H1 (cell line): ENCODE results near the gene BCL2. TPM values are rescaled to one million over a fixed set of nuclear protein-coding genes. Genes with fewer than 3 reads are reported as not detected.

Source experiments
- CTCF ChIA-PET: fragments of 300-600 bp; sonication (Branson Sonifier 250); formaldehyde crosslinking; loops from one replicate; lab custom pipeline; 2021; ENCODE audit not compliant: partially characterized antibody; lab: Charles Lee
- POLR2A ChIA-PET: fragments of 300-600 bp; sonication (Branson Sonifier 250); formaldehyde crosslinking; loops from one replicate; lab custom pipeline; 2021; ENCODE audit warnings: inconsistent platforms; ENCODE audit not compliant: partially characterized antibody; lab: Charles Lee
- DNase-seq, 2 experiments: peaks; one replicate each; pipeline versions ENCODE4 v3.0.0 to v3.0.0-alpha.2; 2010 to 2022; ENCODE audit warnings: low spot score in 2 of 2, low read depth in 1 of 2, mixed read lengths in 1 of 2
- FAIRE-seq: peaks from 2 replicates; lab custom pipeline; 2011; peaks lifted over from hg19 to GRCh38; lab: Jason Lieb, UNC
- H2AFZ ChIP-seq: 2 replicates; pipeline ENCODE4 v1.8.1; 2012; ENCODE audit warnings: low read length, inconsistent platforms
- H2AK5ac ChIP-seq: 2 replicates; pipeline ENCODE4 v1.6.1; 2013; ENCODE audit warnings: low read depth, low read length
- H2BK120ac ChIP-seq: replicated peaks from 2 replicates; pipeline ENCODE3; 2013; ENCODE audit warnings: low read depth, low read length, inconsistent platforms
- H2BK12ac ChIP-seq: 2 replicates; pipeline ENCODE4 v1.6.1; 2013; ENCODE audit warnings: low read depth, low read length
- H2BK15ac ChIP-seq: 2 replicates; pipeline ENCODE4 v1.6.1; 2013; ENCODE audit warnings: low read length
- H2BK20ac ChIP-seq: 2 replicates; pipeline ENCODE4 v1.6.1; 2013; ENCODE audit warnings: low read length
- H2BK5ac ChIP-seq: 2 replicates; pipeline ENCODE4 v1.6.1; 2013; ENCODE audit warnings: low read depth, low read length
- H3K14ac ChIP-seq: 2 replicates; pipeline ENCODE4 v1.6.1; 2013; ENCODE audit warnings: inconsistent platforms; ENCODE audit not compliant: insufficient read length
- H3K18ac ChIP-seq: 2 replicates; pipeline ENCODE4 v1.6.1; 2013; ENCODE audit warnings: low read length; ENCODE audit errors: extremely low read depth
- H3K23ac ChIP-seq: 2 replicates; pipeline ENCODE4 v1.6.1; 2013; ENCODE audit warnings: inconsistent platforms; ENCODE audit not compliant: insufficient read length
- H3K23me2 ChIP-seq: 2 replicates; pipeline ENCODE4 v1.6.1; 2013; ENCODE audit warnings: low read depth, low read length
- H3K27ac ChIP-seq: 2 replicates; pipeline ENCODE4 v1.6.1; 2011; ENCODE audit warnings: low read depth, low read length, inconsistent platforms
- H3K27me3 ChIP-seq, 4 experiments: replicated peaks in 1 of 4; 1 replicate in 1 of 4; 2 replicates in 3 of 4; pipeline versions ENCODE4 v1.6.1 to v1.8.1; 2011 to 2013; ENCODE audit warnings: low read length in 3 of 4, mild to moderate bottlenecking in 3 of 4, inconsistent platforms in 2 of 4, mixed read lengths in 2 of 4, moderate library complexity in 1 of 4; ENCODE audit not compliant: control insufficient read depth in 3 of 4, insufficient read depth in 3 of 4; ENCODE audit errors: extremely low read depth in 1 of 4
- H3K36me3 ChIP-seq, 4 experiments: 2 replicates each; pipeline versions ENCODE4 v1.6.1 to v1.8.1; 2011 to 2013; ENCODE audit warnings: mild to moderate bottlenecking in 4 of 4, low read length in 3 of 4, moderate library complexity in 2 of 4, control low read depth in 1 of 4, inconsistent platforms in 1 of 4; ENCODE audit not compliant: insufficient read depth in 4 of 4, control insufficient read depth in 2 of 4
- H3K4ac ChIP-seq: replicated peaks from 2 replicates; pipeline ENCODE3; 2013; ENCODE audit warnings: low read length, low read depth, mixed read lengths, inconsistent platforms; ENCODE audit not compliant: insufficient read length
- H3K4me1 ChIP-seq, 4 experiments: replicated peaks in 1 of 4; 1 replicate in 1 of 4; 2 replicates in 3 of 4; pipeline versions ENCODE4 v1.6.1 to v1.8.1; 2011 to 2013; ENCODE audit warnings: low read length in 3 of 4, inconsistent platforms in 2 of 4, mixed read lengths in 1 of 4; ENCODE audit not compliant: insufficient read depth in 4 of 4, control insufficient read depth in 3 of 4
- H3K4me2 ChIP-seq, 2 experiments: 2 replicates each; pipeline versions ENCODE4 v1.6.1 to v1.8.1; 2011 to 2013; ENCODE audit warnings: low read depth in 2 of 2, low read length in 2 of 2, control low read depth in 1 of 2, inconsistent platforms in 1 of 2, mild to moderate bottlenecking in 1 of 2; ENCODE audit not compliant: insufficient read depth in 1 of 2
- H3K4me3 ChIP-seq, 4 experiments: fragments of 200-600, 300-600 bp in 1 of 4; sonication (generic), shearing (Covaris generic), sonication (Bioruptor Twin) in 1 of 4; 2 replicates each; pipeline versions ENCODE4 v1.5.1 to v1.8.1; 2011 to 2016; ENCODE audit warnings: low read length in 4 of 4, low read depth in 3 of 4, control low read depth in 2 of 4, inconsistent platforms in 2 of 4, mild to moderate bottlenecking in 2 of 4, mixed read lengths in 1 of 4, moderate library complexity in 1 of 4; ENCODE audit not compliant: insufficient read depth in 2 of 4; ENCODE audit errors: extremely low read depth in 1 of 4
- H3K56ac ChIP-seq: replicated peaks from 2 replicates; pipeline ENCODE3; 2013; ENCODE audit warnings: low read depth, mild to moderate bottlenecking, mixed read lengths, low read length, inconsistent platforms; ENCODE audit not compliant: insufficient read length
- H3K79me1 ChIP-seq: 2 replicates; pipeline ENCODE4 v1.6.1; 2013; ENCODE audit warnings: low read depth, low read length, control low read depth
- H3K79me2 ChIP-seq, 2 experiments: 2 replicates each; pipeline versions ENCODE4 v1.6.1 to v1.8.1; 2012 to 2013; ENCODE audit warnings: low read length in 2 of 2, mild to moderate bottlenecking in 2 of 2, inconsistent platforms in 1 of 2; ENCODE audit not compliant: insufficient read depth in 2 of 2, control insufficient read depth in 1 of 2
- H3K9ac ChIP-seq, 4 experiments: replicated peaks in 1 of 4; 1 replicate in 1 of 4; 2 replicates in 3 of 4; pipeline versions ENCODE4 v1.6.1 to v1.8.1; 2011 to 2013; ENCODE audit warnings: low read depth in 3 of 4, low read length in 3 of 4, control low read depth in 2 of 4, mild to moderate bottlenecking in 2 of 4, moderate library complexity in 2 of 4, inconsistent platforms in 1 of 4; ENCODE audit errors: extremely low read depth in 1 of 4
- H3K9me3 ChIP-seq, 2 experiments: 2 replicates each; pipeline versions ENCODE4 v1.6.1 to v1.8.1; 2012 to 2013; ENCODE audit warnings: mild to moderate bottlenecking in 2 of 2, moderate library complexity in 2 of 2, control low read depth in 1 of 2, inconsistent platforms in 1 of 2, low read depth in 1 of 2, low read length in 1 of 2, mixed read lengths in 1 of 2; ENCODE audit not compliant: insufficient read depth in 2 of 2
- H4K20me1 ChIP-seq, 2 experiments: replicated peaks in 1 of 2; 2 replicates each; pipeline versions ENCODE3 to v1.8.1; 2011 to 2013; ENCODE audit warnings: inconsistent platforms in 2 of 2, low read length in 2 of 2, mild to moderate bottlenecking in 1 of 2; ENCODE audit not compliant: insufficient read depth in 2 of 2, control insufficient read depth in 1 of 2
- H4K5ac ChIP-seq: 2 replicates; pipeline ENCODE4 v1.6.1; 2013; ENCODE audit warnings: low read length, low read depth, mixed read lengths, inconsistent platforms; ENCODE audit not compliant: insufficient read length
- H4K8ac ChIP-seq: 2 replicates; pipeline ENCODE4 v1.8.0; 2013; ENCODE audit warnings: mild to moderate bottlenecking, moderate library complexity, low read length, inconsistent platforms; ENCODE audit not compliant: insufficient read depth; ENCODE audit errors: extremely low read depth
- H4K91ac ChIP-seq: replicated peaks from 2 replicates; pipeline ENCODE3; 2013; ENCODE audit warnings: low read length, mixed read lengths, inconsistent platforms; ENCODE audit not compliant: insufficient read length
- BCL11A ChIP-seq, 2 experiments: IDR thresholded peaks; one replicate each; pipeline ENCODE4 v1.6.1; 2011; ENCODE audit warnings: low read depth in 2 of 2, low read length in 2 of 2, mild to moderate bottlenecking in 2 of 2
- BRCA1 ChIP-seq: IDR thresholded peaks from 2 replicates; pipeline ENCODE4 v1.6.1; 2012; ENCODE audit warnings: low read depth, low read length, improper control_type of control experiment
- CBX5 ChIP-seq: fragments of 300-800, 300-1000 bp; sonication (generic); IDR thresholded peaks from 2 replicates; pipeline ENCODE4 v1.7.1; 2016; ENCODE audit warnings: antibody characterized with exemption, low read length, low read depth
- CEBPB ChIP-seq: IDR thresholded peaks from 2 replicates; pipeline ENCODE4 v1.6.1; 2012; ENCODE audit warnings: low read depth, low read length
- CHD1 ChIP-seq: IDR thresholded peaks from 2 replicates; pipeline ENCODE4 v1.6.1; 2012; ENCODE audit warnings: low read depth, low read length, improper control_type of control experiment
- CTCF ChIP-seq, 3 experiments: IDR thresholded peaks; 1 replicate in 2 of 3; 2 replicates in 1 of 3; pipeline versions ENCODE4 v1.5.1 to v1.6.1; 2011; ENCODE audit warnings: low read length in 3 of 3, mild to moderate bottlenecking in 3 of 3, inconsistent platforms in 2 of 3, low read depth in 1 of 3, moderate library complexity in 1 of 3; ENCODE audit not compliant: insufficient read depth in 1 of 3; ENCODE audit errors: control extremely low read depth in 1 of 3
- GTF2F1 ChIP-seq: IDR thresholded peaks from 2 replicates; pipeline ENCODE4 v1.6.1; 2012; ENCODE audit warnings: low read depth, low read length, improper control_type of control experiment, borderline replicate concordance
- HDAC2 ChIP-seq, 2 experiments: fragments of 300-600 bp in 1 of 2; sonication (generic) in 1 of 2; IDR thresholded peaks; 2 replicates each; pipeline ENCODE4 v1.6.1; 2011 to 2012; ENCODE audit warnings: low read depth in 2 of 2, low read length in 2 of 2, mild to moderate bottlenecking in 2 of 2, moderate library complexity in 2 of 2, borderline replicate concordance in 1 of 2, inconsistent platforms in 1 of 2
- MAX ChIP-seq: IDR thresholded peaks from 2 replicates; pipeline ENCODE4 v1.6.1; 2012; ENCODE audit warnings: inconsistent platforms
- NRF1 ChIP-seq: IDR thresholded peaks from 2 replicates; pipeline ENCODE4 v1.6.1; 2011; ENCODE audit warnings: mild to moderate bottlenecking, low read depth, low read length, improper control_type of control experiment
- WGBS, 2 experiments: shearing (Covaris generic) in 1 of 2; methylation state at CpG; one replicate each; pipeline versions ENCODE4 v1.1.6 to v1.1.7; 2013 to 2015; ENCODE audit warnings: low lambda C conversion rate in 2 of 2, mixed read lengths in 2 of 2, inconsistent platforms in 1 of 2, low coverage in 1 of 2, missing lambda C conversion rate in 1 of 2; ENCODE audit not compliant: insufficient replicate concordance in 2 of 2, insufficient coverage in 1 of 2, insufficient read length in 1 of 2; ENCODE audit errors: extremely low coverage in 1 of 2, missing lambda C conversion rate in 1 of 2; 5-methylcytosine and 5-hydroxymethylcytosine counted together
- polyA plus RNA-seq, 7 experiments: library from polyadenylated mRNA; depleted of rRNA in 3 of 7; stranded (reverse) in 5 of 7; unstranded in 2 of 7; fragments of >200 nt in 5 of 7; fragments of 200-250 nt in 2 of 7; gene quantifications; 1 replicate in 5 of 7; 2 replicates in 1 of 7; 4 replicates in 1 of 7; pipeline versions ENCODE4 v1.2.1 to v1.2.3, GENCODE V29; 2011 to 2013; ENCODE audit warnings: missing spikeins in 2 of 7, mixed read lengths in 2 of 7
- total RNA-seq: library from RNA; stranded (reverse); fragmentation: NEBNext Ultra II Directional; extraction: Animal tissue kit (Norgen Biotek cat#: 25700); gene quantifications from 2 replicates; pipeline ENCODE4 v1.2.1, GENCODE V29; 2021

Gene BCL2
- total and polyA plus RNA-seq, 2 of the 8 experiments (the other 6 are each of a cell fraction or from before 2014, with no cell fraction given), result 0.59 to 4.5 TPM

- Histone ChIP-seq H3K23me2 (no peaks in the 10 kb centered on the region), H3K4ac (no peak overlapping the region), H4K91ac (no peak overlapping the region), H2BK15ac (no peak overlapping the region), H3K9ac (no peak overlapping the region), H3K56ac (no peak overlapping the region), H4K20me1 (no peaks in the 10 kb centered on the region), H2AK5ac (no peak overlapping the region), H2BK12ac (no peak overlapping the region), H2BK5ac (no peak overlapping the region), H3K14ac (no peak overlapping the region), H3K4me1 (peaks cover 0 to 6% (median 0%) of the 10 kb centered on the region in 4 experiments; a peak in 1 of 7 replicates), H3K27ac (no peak overlapping the region), H3K4me3 (no peak overlapping the region), H3K79me1 (no peaks in the 10 kb centered on the region), H2BK120ac (no peak overlapping the region), H3K36me3 (no peaks in the 10 kb centered on the region), H3K4me2 (no peak overlapping the region), H3K9me3 (no peaks in the 10 kb centered on the region), H4K8ac (no peak overlapping the region), H3K79me2 (no peaks in the 10 kb centered on the region), H3K27me3 (no peaks in the 10 kb centered on the region), H4K5ac (no peak overlapping the region), H2AFZ (no peak overlapping the region), H3K18ac (no peak overlapping the region), H2BK20ac (no peak overlapping the region), H3K23ac (no peak overlapping the region)
- ChIA-PET POLR2A (no interaction called here), CTCF (interaction anchor here (0.9 to 1.5 kb wide), 4 partner anchors 46 to 229 kb away, joined by 3 read pairs; no protein-coding TSS in a partner anchor)
- WGBS, 2 experiments, result 87% methylated on average over 3 of the region's 3 CpGs; no CpG with 5 or more reads in 1 of the 2 experiments
- DNase-seq, result no peak
- FAIRE-seq, result no peak
- no peak for TF ChIP-seq HDAC2 (IDR thresholded peaks at IDR 0.05; ENCODE audit: borderline replicate concordance in 1 of 2, low read depth in 2 of 2, low read length in 2 of 2)
- no peak for TF ChIP-seq BRCA1
- TF ChIP-seq MAX, result no peak
- TF ChIP-seq CEBPB, result no peak
- TF ChIP-seq CBX5, result no peak
- TF ChIP-seq CTCF (IDR thresholded peaks at IDR 0.05; ENCODE audit: control extremely low read depth in 1 of 3, insufficient read depth in 1 of 3, low read depth in 1 of 3, low read length in 3 of 3), result no peak
- TF ChIP-seq NRF1, result no peak
- no peak for TF ChIP-seq CHD1
- no peak for TF ChIP-seq BCL11A (IDR thresholded peaks at IDR 0.05; ENCODE audit: low read depth in 2 of 2, low read length in 2 of 2)
- no peak for TF ChIP-seq GTF2F1
Observed at GRCh38 chr18:63271881-63272299, 47.7 kb downstream of the BCL2 start.
